HG03097 (cell line): ENCODE measurements around the gene KCNJ6.
"Not testable (repeated sequence)": the region's sequence is repeated elsewhere in the genome, so short reads cannot be mapped to it uniquely, and the experiment has no call there.

ENCODE experiments used
- ATAC-seq: cut with Tn5 transposase; IDR thresholded peaks from one replicate; pipeline ENCODE4 v1.9.1; 2021; ENCODE audit not compliant: unreplicated experiment, low FRiP score

The KCNJ6 gene

DNA sequence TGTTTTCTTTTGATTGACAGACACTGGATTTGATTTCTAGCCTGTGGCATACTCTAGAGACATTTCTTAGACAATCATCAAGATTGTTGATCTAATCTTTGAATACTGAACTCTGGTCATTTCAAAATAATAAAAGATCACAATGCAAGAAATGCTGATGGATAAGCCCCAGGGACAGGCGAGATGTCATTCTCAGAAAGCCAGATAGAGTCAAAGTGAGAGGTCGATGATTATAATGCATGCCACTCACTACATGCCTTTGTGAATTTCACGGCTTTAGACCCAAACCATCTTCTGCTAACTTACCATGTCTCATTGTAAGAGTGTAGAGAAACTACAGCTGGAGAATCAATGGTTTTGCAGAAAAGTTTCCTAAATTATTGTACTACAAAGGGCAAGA lies 292.6 kb downstream of the KCNJ6 start:
- ATAC-seq: no peak

DNA sequence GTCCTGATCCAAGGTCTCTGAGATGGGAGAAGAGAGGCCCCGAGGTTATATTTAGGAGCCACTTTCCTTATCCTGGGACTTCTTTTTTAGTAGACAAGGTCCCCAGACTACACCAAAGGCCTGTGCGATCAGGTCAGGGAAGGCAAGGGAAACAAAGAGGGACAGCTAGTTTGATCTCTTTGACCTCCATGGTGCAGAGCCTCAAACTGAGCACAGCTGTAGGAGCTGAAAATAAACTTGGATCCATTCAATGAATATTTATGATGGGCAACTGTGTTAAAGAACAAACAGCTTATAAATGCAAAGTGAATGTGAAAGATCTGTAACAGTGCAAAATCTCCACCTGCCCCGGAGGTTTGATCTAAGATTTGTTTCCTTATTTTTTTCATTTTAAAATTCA lies 293.1 kb downstream of the KCNJ6 start:
- ATAC-seq: no peak

DNA sequence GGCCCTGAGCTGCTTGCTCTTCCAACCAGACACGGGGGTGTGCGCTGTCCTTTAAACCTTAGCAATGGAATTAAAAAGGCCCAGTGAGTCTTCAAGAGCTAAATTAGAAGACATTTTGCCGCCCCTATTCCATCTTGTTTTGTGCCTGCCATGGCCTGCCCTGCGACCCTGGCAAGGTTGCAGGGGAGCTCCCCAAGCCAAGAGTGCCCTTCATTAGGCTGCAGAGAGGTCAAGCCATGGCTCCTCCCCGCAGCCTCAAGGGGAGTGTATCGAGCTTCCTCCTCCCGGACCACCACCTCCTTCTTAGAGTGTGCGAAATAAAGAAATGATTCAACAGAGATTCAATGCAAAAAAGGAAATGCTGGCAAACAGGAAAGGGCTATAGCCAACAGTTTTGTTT lies 293.5 kb downstream of the KCNJ6 start:
- ATAC-seq: no peak

DNA sequence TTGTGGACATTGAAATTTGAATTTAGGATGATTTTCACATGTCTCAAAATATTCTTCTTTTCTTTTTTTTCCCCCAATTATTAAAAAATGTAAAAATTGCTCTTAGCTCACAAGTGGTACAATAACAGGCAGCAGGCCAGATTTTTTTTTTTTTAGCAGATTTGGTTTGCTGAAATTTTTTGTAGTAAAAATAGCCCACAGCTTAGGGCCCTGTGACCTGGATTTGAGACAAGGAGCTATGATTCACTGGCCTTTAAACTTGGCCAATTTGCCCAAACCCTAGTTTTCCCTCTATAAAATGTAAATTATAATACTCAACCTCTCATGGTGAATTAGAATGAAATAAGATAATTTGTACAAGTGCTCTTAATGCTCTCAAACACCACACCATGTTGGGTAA lies 295.9 kb downstream of the KCNJ6 start:
- ATAC-seq: no peak

DNA sequence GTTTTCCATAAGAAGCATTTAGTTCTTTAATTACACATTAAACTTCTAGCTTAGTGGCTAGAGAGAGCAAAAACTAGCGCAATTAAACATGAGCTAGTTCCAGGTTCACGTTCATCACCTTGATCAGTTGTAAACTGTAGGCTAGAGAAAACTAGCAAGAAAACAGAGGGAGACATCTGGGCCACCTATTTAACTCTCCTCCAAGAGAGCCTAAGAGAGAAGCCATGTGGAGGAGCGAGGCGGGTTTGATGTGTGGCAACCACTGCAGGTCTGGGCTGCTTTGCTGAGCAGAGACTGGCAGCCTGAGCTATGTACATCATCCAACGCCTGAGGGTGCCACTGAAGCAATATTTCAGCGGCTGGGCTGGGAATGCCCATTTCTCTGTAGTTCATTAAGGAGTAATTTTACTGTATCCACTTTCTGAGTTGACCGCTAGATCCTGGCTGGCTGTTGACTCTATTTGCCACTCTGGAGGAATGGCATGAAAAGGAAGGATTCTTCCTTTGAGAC lies 296.7 kb downstream of the KCNJ6 start:
- ATAC-seq: no peak

DNA sequence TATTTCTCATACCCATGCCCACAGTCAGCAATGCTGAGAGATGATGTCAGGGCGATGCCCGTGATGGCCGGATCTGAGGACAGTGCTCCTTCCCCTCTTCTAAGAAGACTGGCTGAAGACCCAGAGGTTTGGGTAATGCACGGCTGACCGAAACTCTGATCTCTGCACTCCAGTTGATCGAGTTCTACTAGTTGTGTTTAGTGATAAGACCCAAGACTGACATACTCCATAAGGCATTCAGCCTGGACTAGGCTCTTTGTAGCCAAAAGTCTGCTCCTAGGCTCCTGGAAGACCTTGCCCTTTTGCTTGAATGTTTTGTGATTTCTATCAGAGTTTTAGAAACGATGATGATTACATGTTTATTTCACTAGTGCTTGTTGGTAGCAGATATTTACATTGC lies 298.2 kb downstream of the KCNJ6 start:
- no peak for ATAC-seq

DNA sequence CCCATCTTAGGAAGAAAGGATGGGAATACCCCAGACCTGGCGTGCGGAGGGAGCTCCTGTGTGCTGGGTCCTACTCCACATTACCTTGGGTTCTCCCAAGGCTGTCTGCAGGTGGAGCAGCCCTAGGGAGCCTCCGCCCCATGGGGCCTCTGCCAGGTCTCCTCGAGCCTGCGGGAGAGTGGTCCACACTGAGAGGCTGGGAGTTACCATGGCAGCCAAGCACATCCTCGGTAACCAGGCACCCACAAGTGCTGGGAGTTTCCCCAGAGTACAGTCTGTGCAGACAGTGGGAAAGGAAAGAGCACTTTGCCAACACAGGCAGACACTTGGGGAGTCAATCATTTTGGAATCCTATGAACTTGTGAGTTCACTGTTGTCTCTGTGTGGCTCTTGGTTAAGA lies 300.3 kb downstream of the KCNJ6 start:
- no peak for ATAC-seq

DNA sequence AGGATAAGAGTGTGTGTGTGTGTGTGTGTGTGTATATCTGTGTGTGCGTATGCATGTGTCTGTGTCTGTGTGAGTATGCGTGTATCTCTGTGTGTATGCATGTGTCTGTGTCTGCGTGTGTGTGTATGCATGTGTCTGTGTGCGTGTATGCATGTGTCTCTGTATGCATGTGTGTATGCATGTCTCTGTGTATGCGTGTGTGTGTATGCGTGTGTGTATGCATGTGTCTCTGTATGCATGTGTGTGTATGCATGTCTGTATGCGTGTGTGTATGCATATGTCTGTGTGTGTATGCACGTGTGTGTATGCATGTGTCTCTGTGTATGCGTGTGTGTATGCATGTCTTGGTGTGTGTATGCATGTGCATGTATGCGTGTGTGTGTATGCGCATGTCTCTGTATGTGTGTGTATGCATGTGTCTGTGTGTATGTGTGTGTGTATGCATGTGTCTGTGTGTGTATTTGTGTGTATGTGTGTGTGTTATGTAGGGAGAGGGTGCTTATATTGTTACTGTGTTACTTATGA lies 301.8 kb downstream of the KCNJ6 start:
- no peak for ATAC-seq

DNA sequence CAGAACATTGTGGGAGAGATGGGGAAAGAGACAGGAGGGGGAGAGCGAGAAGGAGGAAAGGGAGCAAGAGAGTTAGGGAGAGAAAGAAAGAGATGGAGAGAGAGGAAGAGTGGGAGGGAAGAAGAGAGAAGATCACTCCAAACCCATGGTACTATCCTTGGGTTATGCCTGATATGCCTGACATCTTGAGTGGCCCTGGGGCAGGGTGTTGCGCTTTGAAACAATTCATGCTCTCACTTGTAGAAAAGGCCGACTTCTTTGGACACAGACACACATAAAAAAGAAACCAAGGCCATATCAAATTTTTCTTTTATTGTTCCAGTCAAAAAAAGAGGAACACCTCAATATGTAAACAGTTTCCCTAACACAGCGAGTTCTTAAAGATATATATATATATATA lies 309.2 kb downstream of the KCNJ6 start:
- no peak for ATAC-seq

DNA sequence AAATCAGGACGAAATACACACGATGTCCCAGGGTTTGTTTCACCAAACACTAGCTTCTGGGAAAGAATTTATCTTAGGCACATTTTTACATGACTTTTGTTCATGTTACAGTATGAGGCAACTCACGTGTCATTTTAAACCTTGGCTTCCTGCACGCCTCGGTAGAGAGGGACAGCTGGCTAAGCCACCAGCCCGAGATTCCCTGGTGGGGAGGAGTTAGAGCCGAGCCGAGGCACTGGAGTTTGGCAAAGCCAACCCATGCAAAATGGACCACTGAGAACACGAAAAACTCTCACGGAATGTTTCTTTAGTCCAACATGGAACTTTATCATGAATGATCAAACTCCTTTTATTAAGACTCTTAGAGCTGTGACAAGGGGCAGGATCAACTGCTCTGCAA lies 309.7 kb downstream of the KCNJ6 start:
- no peak for ATAC-seq

DNA sequence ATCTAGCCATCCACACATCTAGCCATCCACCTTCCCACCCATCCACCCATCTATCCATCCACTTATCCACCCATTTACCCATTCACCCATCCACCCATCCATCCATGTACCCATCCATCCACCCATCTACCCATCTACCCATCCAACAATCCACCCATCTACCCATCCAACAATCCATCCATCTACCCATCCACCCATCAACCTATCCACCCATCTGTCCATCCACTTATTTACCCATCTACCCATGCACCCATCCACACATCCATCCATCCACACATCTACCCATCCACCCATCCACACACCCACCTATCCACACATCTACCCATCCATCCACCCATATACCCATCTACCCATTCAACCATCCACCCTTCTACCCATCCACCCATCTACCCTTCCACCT lies 311.3 kb downstream of the KCNJ6 start:
- no peak for ATAC-seq

DNA sequence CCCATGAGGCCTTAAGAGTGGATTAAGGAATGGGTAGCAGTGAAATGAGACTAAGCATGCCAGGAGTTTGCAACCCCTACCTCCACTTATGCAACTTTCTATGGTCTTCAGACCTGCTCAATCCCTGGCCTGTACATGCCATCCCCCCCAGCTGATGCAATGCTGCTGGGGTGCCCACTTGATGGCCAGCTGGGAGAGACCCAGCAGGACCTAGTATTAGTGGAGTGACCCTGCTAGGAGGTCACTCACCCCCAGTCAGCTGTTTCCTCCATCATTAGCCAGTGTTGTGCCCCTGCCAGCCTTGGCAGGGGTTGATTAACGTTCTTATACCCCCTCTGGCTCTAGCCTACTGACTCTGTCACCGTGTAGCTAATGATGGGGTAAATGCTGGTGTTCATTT lies 313.1 kb downstream of the KCNJ6 start:
- ATAC-seq: no peak

DNA sequence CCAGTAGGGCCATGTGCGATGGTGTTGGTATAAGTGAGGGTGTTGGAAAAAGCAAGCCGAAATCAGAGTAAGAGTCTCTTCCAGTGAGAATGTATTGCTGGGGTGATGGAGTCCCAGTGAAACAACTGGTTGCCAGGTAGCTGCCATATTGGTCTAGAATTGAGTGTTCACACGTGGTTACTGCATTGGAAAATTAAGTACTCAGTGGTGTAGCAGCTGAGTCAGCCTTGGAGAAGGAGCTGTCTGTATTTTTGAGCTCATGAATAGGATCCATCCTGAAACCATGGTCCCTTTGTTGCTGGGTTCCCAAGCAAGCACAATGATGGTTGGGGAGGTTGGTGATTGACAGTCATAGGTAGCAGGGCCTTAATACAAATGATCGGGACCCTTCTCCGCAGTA lies 314.3 kb downstream of the KCNJ6 start:
- ATAC-seq: no peak

DNA sequence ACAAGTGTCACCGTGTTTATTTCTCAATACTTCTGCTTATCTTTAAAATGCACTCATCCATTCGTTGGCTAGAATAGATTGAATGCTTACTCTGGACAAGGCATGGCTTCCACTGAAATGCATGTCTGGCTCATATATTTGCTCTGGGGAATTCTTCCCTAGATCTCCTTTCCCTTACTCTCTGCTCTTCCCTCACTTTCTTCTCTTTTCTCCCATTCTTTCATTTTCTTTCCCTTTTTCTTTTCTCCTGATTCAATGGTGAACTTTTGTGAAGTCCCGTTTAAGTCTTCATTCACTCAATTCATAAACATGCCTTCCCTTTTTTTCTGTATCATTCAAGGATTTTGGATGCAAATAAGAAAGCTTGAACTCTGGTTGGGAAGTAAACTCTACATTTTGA lies 315.2 kb downstream of the KCNJ6 start:
- no peak for ATAC-seq

DNA sequence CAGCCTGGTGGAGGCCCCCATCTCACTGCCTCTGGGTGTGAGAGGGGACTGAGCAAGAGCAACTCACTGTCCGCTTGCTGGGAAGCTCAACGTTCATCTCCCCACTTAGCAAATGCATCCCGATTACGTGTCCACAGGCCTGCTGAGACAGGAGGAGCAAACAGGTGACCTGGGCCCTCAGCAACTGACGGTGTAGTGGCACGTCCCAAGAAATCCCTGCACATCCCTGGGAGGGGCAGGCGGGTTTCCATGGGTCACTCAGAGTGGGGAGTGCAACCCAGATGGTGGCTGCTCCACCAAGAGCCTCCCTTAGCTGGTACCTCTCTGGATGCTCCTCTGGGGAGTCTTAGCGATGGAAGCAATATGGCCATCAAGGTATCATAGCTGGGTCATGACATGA lies 320.3 kb downstream of the KCNJ6 start:
- ATAC-seq: no peak

DNA sequence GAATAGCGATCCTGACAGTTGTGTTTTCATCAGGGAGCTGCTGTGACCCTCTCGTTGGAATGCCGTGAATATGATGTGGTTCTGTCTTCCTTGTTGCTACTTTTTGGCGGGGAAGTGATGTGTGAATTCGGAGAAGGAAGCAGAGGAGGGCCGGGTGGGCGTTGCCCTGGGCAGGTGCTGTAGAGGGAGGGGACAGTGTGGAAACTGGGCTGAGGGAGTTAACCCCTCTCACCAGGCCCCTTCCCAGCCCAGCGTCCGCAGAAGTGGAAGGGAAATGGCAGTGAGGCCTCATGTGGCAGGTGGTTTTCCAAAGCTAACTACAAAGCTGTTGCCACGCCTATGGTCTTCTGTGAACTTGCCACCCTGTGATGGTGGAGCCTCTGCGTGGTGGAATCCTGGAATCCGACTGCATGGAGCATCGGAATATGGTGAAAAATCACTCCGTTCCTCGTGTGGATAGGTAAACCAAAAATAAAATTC lies 321.7 kb downstream of the KCNJ6 start:
- ATAC-seq: no peak

DNA sequence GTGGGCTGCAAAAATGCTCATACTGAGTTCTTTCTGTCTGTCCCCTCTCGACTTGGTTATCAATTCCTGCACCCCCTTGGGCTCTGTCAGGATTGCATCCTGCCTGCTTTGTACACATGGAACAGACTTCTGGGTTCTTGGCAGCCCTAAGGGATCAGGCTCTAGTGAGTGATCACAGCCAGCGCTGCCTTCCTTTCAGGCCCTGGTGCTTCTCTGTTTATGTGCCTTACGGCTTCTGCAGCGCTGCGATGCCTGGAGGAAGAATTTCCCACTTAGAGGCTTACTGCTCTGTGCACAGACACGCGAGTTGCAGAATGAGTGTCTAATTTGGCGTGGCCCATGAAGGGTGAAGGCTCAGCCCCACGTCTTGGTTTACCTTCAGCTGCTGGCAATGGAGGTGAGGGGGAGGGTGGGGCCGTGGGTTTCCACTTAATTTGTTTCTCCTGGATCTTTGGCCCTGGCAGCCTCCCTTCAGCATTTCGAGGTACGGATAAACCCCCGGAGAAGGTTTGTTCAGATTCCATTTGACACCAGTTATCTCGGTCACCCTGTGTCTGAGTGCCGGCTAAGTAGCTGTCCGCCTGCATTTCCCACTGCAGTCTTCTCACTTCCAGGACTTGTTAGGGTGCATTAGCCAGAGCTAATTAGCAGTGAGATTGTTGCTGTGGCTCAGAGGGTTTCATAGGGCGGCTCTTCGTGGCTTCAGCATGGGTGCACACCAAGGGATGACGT lies 322.4 kb downstream of the KCNJ6 start:
- ATAC-seq: no peak

DNA sequence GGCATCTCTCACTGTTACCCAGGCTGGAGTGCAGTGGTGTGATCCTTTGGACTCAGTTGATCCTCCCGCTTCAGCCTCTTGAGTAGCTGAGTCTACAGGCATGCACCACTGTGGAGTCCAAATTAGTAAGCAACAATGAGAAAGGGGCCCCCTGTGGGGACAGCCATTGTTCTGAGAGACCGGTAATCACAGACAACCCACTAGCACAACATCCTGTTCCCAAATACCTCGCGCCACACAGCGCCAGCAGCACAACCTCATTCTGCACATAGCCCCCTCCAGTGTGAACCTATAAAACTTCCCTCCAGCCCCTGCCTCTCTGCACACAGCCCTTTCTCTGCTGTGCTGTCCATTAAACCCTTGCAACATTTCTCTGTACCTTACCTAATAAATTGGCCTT lies 323.2 kb downstream of the KCNJ6 start:
- no peak for ATAC-seq

DNA sequence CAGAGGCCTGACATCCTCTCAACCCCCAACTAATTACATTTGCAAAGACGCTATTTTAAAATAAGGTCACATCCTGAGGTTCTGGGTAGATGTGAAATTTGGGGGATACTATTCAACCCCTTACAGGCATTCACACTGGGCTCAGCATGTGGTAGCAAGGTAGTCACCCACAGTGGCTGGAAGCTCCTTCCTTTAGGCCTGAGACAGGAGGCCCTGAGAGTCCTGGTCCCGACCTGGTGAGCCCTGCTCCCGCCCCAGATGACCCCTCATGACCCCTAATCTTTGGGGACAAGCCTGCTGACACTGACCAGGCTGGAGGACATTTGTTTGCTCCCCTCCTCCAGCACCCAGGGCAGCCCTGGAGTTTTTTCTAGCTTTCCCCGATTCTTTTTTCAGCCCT lies 323.8 kb downstream of the KCNJ6 start:
- ATAC-seq: no peak

DNA sequence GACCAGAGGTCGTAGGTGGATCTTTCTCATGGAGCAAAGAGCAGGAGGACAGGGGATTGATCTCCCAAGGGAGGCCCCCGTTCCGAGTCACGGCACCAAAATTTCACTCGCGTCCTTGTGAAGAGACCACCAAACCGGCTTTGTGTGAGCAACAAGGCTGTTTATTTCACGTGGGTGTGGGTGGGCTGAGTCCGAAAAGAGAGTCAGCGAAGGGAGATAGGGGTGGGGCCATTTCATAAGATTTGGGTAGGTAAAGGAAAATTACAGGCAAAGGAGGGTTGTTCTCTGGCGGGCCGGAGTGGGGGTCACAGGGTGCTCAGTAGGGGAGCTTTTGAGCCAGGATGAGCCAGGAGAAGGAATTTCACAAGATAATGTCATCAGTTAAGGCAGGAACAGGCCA lies 324.3 kb downstream of the KCNJ6 start:
- not testable (repeated sequence) for ATAC-seq

DNA sequence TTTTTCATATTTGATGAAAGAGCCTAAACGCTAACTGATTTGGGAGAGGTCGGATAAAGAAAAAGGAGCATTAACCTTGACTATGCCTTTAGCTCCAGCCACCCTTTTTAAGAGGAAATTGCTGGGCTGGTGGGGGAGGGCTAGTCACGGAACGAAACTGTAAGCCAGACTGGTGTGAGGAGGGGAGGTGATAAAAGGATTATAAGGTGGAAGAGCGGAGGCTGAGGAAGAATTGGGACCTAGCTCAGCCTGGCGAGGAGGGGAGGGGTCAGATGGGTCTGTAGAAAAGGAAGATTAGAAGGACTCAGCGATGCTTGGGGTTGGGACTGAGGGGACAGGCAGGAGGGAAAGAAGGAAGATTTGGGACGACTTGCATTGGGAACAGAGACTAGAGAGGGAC lies 325.4 kb downstream of the KCNJ6 start:
- not testable (repeated sequence) for ATAC-seq

DNA sequence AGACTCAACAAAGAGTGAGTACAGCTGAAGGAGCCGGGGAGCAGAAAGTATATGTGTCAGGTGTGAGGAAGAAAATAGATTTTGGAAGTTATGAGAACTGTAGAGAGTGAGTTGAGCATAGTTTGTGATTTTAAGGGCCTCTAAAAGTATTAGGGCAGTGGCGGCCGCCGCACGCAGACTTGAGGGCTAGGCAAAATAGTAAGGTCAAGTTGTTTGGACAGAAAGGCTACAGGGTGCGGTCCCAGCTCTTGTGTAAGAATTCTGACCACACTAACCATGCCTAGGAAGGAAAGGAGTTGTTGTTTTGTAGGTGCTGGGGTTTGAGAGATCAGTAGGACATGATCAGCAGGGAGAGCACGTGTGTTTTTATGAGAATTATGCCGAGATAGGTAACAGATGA lies 327.6 kb downstream of the KCNJ6 start:
- not testable (repeated sequence) for ATAC-seq
